OCI-LY1 (cell line): Measurements from ENCODE around the gene TNNC1.

Source experiments
- H2AFZ ChIP-seq: fragments of 200-600 bp; sonication (generic), shearing (Covaris generic); 2 replicates; pipeline ENCODE4 v1.6.0; 2014; ENCODE audit warnings: antibody characterized with exemption, mild to moderate bottlenecking, low read length
- H3F3A ChIP-seq: fragments of 200-600 bp; sonication (generic), shearing (Covaris generic); 2 replicates; pipeline ENCODE4 v1.6.0; 2014; ENCODE audit warnings: mild to moderate bottlenecking, antibody characterized with exemption, low read length, moderate library complexity; ENCODE audit not compliant: insufficient read depth
- H3K27ac ChIP-seq: fragments of 200-600 bp; sonication (generic); 2 replicates; pipeline ENCODE4 v1.5.1; 2014; ENCODE audit warnings: low read length, mixed run types, mild to moderate bottlenecking, low read depth; ENCODE audit not compliant: poor library complexity, severe bottlenecking
- H3K27me3 ChIP-seq: fragments of 200-600 bp; sonication (generic); 2 replicates; pipeline ENCODE4 v1.6.0; 2014; ENCODE audit warnings: antibody characterized with exemption, mild to moderate bottlenecking, low read length, moderate library complexity; ENCODE audit not compliant: insufficient read depth
- H3K36me3 ChIP-seq: fragments of 200-600 bp; sonication (generic); 2 replicates; pipeline ENCODE4 v1.6.1; 2014; ENCODE audit warnings: mild to moderate bottlenecking, antibody characterized with exemption, low read length, moderate library complexity, mixed read lengths; ENCODE audit not compliant: insufficient read depth
- H3K4me1 ChIP-seq: fragments of 200-600 bp; sonication (generic); 2 replicates; pipeline ENCODE4 v1.5.1; 2014; ENCODE audit warnings: mild to moderate bottlenecking, low read length, moderate library complexity; ENCODE audit not compliant: insufficient read depth, severe bottlenecking
- H3K4me2 ChIP-seq: fragments of 200-600 bp; sonication (generic), shearing (Covaris generic); 2 replicates; pipeline ENCODE4 v1.6.1; 2014; ENCODE audit warnings: low read length
- H3K4me3 ChIP-seq: fragments of 200-600 bp; sonication (generic); 2 replicates; pipeline ENCODE4 v1.5.1; 2014; ENCODE audit warnings: low read length, low read depth, mild to moderate bottlenecking, mixed read lengths; ENCODE audit not compliant: poor library complexity, severe bottlenecking
- H3K79me2 ChIP-seq: fragments of 200-600 bp; shearing (Covaris generic); 2 replicates; pipeline ENCODE4 v1.6.1; 2016; ENCODE audit warnings: mixed run types, low read length, mixed read lengths; ENCODE audit not compliant: insufficient read depth
- H3K9ac ChIP-seq: fragments of 200-600 bp; sonication (generic), shearing (Covaris generic); 2 replicates; pipeline ENCODE4 v1.6.1; 2014; ENCODE audit warnings: mild to moderate bottlenecking, low read length, mixed read lengths
- H3K9me2 ChIP-seq: fragments of 200-600 bp; sonication (generic), shearing (Covaris generic); 2 replicates; pipeline ENCODE4 v1.6.1; 2014; ENCODE audit warnings: low read depth, mild to moderate bottlenecking, low read length, mixed read lengths
- H3K9me3 ChIP-seq: fragments of 200-600 bp; shearing (Covaris generic); 2 replicates; pipeline ENCODE4 v1.6.1; 2014; ENCODE audit warnings: low read length, mixed read lengths
- H4K20me1 ChIP-seq: fragments of 200-600 bp; sonication (generic), shearing (Covaris generic); 2 replicates; pipeline ENCODE4 v1.6.0; 2016; ENCODE audit warnings: mild to moderate bottlenecking, low read length; ENCODE audit not compliant: insufficient read depth
- CTCF ChIP-seq: fragments of 200-600 bp; sonication (generic), shearing (Covaris generic); IDR thresholded peaks from 2 replicates; pipeline ENCODE4 v1.5.1; 2017; ENCODE audit warnings: mild to moderate bottlenecking, antibody characterized with exemption, low read length, moderate library complexity, mixed read lengths
- EZH2 ChIP-seq: fragments of 200-600 bp; sonication (generic), shearing (Covaris generic); IDR thresholded peaks from 2 replicates; pipeline ENCODE4 v1.8.0; 2017; ENCODE audit warnings: borderline replicate concordance, mixed run types, mild to moderate bottlenecking, antibody characterized with exemption, low read length, moderate library complexity, mixed read lengths

TNNC1 gene

GRCh38 chr3:52479877-52480575, 26.2 kb upstream of the TNNC1 start:
- Histone ChIP-seq H3K27ac (no peak overlapping the region), H3K9me3 (no peaks in the 10 kb centered on the region), H4K20me1 (no peaks in the 10 kb centered on the region), H3K9ac (no peak overlapping the region), H3K4me1 (no peaks in the 10 kb centered on the region), H3K4me2 (no peak overlapping the region), H3K27me3 (no peaks in the 10 kb centered on the region), H3K9me2 (no peaks in the 10 kb centered on the region), H3F3A (no peaks in the 10 kb centered on the region), H2AFZ (no peak overlapping the region), H3K79me2 (no peaks in the 10 kb centered on the region), H3K36me3 (peaks cover 77% of the 10 kb centered on the region), H3K4me3 (no peak overlapping the region)
- TF ChIP-seq CTCF (no peak), EZH2 (no peak)

GRCh38 chr3:52479037-52479876, 25.4 kb upstream of the TNNC1 start:
- no peak overlapping the region for H3K9ac ChIP-seq
- no peak overlapping the region for H3K4me3 ChIP-seq
- no peaks in the 10 kb centered on the region for H4K20me1 ChIP-seq
- no peaks in the 10 kb centered on the region for H3K79me2 ChIP-seq
- TF ChIP-seq CTCF (no peak), EZH2 (no peak)
- H3K27me3 ChIP-seq, result no peaks in the 10 kb centered on the region
- H3K4me2 ChIP-seq, result no peak overlapping the region
- H3K36me3 ChIP-seq, result peaks cover 82% of the 10 kb centered on the region
- no peaks in the 10 kb centered on the region for H3K4me1 ChIP-seq
- H3K9me2 ChIP-seq, result no peaks in the 10 kb centered on the region
- no peak overlapping the region for H3K27ac ChIP-seq
- H2AFZ ChIP-seq, result no peak overlapping the region
- H3K9me3 ChIP-seq, result no peaks in the 10 kb centered on the region
- no peaks in the 10 kb centered on the region for H3F3A ChIP-seq

GRCh38 chr3:52477796-52478095, 23.9 kb upstream of the TNNC1 start:
- Histone ChIP-seq H3K9ac (no peak overlapping the region), H2AFZ (no peak overlapping the region), H3K27ac (no peak overlapping the region), H3K9me3 (no peaks in the 10 kb centered on the region), H3K4me1 (no peaks in the 10 kb centered on the region), H3K4me3 (no peak overlapping the region), H3K27me3 (no peaks in the 10 kb centered on the region), H3K4me2 (no peak overlapping the region), H3K9me2 (no peaks in the 10 kb centered on the region), H3F3A (no peaks in the 10 kb centered on the region), H4K20me1 (no peaks in the 10 kb centered on the region), H3K79me2 (no peaks in the 10 kb centered on the region), H3K36me3 (peaks cover 96% of the 10 kb centered on the region)
- TF ChIP-seq CTCF (no peak), EZH2 (no peak)
